ENCODE results near the gene SP110.

DNA sequence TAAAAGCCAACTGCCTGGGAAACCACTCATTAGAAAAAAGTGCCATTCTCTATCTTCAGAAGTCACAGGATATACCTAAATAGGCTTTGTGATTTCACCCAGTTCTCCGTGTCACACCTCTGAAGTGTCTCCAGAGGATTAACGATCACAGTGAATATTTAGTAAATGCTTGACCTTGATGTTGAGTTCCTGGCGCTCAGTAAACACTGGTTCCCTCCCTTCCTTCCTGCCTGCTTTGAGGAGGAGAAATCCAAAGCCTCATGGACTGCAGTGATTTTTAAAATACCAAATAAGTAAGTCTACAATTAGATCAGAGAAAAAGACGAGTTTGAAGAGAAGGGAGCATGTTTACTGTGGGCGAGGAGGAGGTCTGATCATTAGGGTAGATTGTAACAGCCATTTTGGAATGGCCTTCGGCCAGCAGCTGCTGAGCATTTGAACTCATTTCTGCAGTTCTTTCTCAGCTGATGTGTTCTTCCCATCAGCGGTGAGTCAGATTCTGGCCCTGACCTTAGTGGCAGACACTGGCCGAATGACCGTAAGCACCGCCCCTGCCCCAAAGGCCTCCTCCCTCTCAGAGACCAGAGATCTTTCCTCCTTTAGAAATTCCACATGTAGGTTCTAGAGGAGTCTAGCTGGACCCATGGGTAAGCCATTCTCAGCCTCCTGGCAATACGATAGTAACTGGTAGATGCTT lies 89.0 kb downstream of the SP110 start:
- TF ChIP-seq CTCF (IDR thresholded peaks at IDR 0.05) (no peak), POLR2A (IDR thresholded peaks at IDR 0.05) (no peak)

All from heart left ventricle (tissue), 13 donors.